BLaER1 (cell line): ENCODE measurements around the gene MED17.

Source experiments
- H3K27ac ChIP-seq: shearing (Covaris generic); formaldehyde crosslinking; 2 replicates; pipeline ENCODE4 v1.8.1; 2022
- H3K27me3 ChIP-seq: shearing (Covaris generic); formaldehyde crosslinking; 2 replicates; pipeline ENCODE4 v1.8.1; 2022
- H3K36me3 ChIP-seq: shearing (Covaris generic); formaldehyde crosslinking; 2 replicates; pipeline ENCODE4 v1.8.1; 2022
- H3K4me1 ChIP-seq: shearing (Covaris generic); formaldehyde crosslinking; 2 replicates; pipeline ENCODE4 v1.8.1; 2022
- H3K4me2 ChIP-seq: shearing (Covaris generic); formaldehyde crosslinking; 2 replicates; pipeline ENCODE4 v1.8.1; 2022
- H3K4me3 ChIP-seq: shearing (Covaris generic); formaldehyde crosslinking; 2 replicates; pipeline ENCODE4 v1.8.1; 2022
- H3K9ac ChIP-seq: shearing (Covaris generic); formaldehyde crosslinking; 2 replicates; pipeline ENCODE4 v1.8.1; 2022
- H3K9me3 ChIP-seq: shearing (Covaris generic); formaldehyde crosslinking; 2 replicates; pipeline ENCODE4 v1.8.1; 2022
- H4K20me1 ChIP-seq: shearing (Covaris generic); formaldehyde crosslinking; 2 replicates; pipeline ENCODE4 v1.8.1; 2022
- Cebpa-rat ChIP-seq: shearing (Covaris generic); IDR thresholded peaks from 2 replicates; pipeline ENCODE4 v1.8.1; 2022

The MED17 gene, protein sequence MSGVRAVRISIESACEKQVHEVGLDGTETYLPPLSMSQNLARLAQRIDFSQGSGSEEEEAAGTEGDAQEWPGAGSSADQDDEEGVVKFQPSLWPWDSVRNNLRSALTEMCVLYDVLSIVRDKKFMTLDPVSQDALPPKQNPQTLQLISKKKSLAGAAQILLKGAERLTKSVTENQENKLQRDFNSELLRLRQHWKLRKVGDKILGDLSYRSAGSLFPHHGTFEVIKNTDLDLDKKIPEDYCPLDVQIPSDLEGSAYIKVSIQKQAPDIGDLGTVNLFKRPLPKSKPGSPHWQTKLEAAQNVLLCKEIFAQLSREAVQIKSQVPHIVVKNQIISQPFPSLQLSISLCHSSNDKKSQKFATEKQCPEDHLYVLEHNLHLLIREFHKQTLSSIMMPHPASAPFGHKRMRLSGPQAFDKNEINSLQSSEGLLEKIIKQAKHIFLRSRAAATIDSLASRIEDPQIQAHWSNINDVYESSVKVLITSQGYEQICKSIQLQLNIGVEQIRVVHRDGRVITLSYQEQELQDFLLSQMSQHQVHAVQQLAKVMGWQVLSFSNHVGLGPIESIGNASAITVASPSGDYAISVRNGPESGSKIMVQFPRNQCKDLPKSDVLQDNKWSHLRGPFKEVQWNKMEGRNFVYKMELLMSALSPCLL

DNA sequence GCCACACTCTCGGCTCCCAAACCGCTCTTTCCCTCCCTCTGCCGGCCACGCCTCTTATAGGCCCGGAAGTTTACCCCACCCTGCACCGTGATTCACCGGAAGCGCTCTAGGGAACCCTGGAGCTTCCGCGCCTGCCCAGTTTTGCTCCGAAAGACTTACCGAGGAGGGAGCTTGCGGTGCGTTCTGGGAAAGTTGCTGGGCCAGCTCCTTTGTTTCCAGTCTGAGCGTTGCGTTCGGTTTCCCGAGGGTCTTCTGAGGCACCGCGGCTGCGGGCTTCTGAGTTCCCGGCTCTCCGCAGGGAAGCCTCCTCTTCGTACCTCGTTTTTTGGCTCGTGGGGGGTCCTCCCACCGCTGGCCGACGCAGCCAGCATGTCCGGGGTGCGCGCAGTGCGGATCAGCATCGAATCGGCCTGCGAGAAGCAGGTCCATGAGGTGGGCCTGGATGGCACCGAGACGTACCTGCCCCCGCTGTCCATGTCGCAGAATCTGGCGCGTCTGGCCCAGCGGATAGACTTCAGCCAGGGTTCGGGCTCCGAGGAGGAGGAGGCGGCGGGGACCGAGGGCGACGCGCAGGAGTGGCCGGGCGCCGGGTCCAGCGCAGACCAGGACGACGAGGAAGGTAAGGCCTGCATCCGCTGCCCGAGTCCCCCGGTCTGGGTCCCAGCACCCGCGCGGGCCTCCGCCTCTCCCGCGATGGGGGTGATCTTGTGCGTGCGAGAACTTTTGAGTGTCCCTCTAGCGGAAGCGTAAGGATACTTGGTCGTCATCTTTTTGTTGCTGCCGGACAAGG, at the start of gene MED17:
Gene MED17, plus strand, starts transcription at position 138 of the 790 bp plus-strand sequence. Its CDS starts 232 bp downstream, at position 370.
- Histone ChIP-seq H3K4me1 (peaks cover 35% of the 10 kb centered on the region), H3K27me3 (no peaks in the 10 kb centered on the region), H3K9me3 (no peaks in the 10 kb centered on the region), H3K4me3 (peak within 1 kb of the TSS; percentile 87), H3K36me3 (peaks cover 28% of the 10 kb centered on the region), H3K4me2 (peak within 1 kb of the TSS; percentile 95), H4K20me1 (peaks cover 50% of the 10 kb centered on the region), H3K27ac (peak within 1 kb of the TSS; percentile 98), H3K9ac (peak within 1 kb of the TSS; percentile 99)
- TF ChIP-seq Cebpa-rat, result no peak

DNA sequence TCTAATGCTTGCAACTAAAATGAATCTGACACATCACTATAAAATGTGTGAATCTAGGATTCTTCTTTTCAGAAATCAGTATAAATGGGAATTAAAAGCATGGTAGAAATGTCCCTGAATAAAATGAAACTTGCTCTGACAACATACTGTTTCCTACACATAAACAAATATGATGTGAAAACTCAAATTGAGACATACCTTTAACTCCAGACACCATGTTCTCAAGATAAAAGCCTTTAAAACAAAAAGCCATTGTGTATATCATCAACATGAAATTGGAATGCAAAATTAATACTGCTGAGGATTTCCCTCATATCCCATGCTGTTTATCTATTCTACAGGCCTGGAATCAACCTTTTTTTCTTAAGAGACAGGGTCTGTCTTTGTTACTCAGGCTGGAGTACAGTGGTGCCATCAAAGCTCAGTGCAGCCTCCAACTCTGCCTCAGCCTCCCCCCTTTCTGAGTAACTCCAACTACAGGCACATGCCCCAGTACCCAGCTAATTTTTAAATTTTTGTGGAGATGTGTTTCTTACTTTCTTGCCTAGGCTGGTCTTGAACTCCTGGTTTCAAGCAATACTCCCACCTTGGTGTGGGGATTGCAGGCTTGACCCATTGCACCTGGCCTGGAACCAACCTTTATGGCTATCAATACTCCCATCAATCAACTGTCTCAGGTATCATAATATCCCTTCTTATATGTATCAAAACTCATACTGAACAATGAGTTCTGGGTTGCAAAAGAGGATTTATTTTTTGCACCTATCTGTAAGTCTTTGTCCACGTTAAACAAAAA, 49.5 kb upstream of the MED17 start:
- Histone ChIP-seq H3K4me2 (peak overlapping the region; percentile 89), H3K9me3 (no peaks in the 10 kb centered on the region), H3K4me1 (peaks cover 66% of the 10 kb centered on the region), H3K27me3 (no peaks in the 10 kb centered on the region), H3K27ac (no peak overlapping the region), H3K9ac (no peak overlapping the region), H3K36me3 (peaks cover 94% of the 10 kb centered on the region), H3K4me3 (peak overlapping the region; percentile 26; the same call in 1 of the 2 replicates), H4K20me1 (peaks cover 100% of the 10 kb centered on the region)
- no peak for TF ChIP-seq Cebpa-rat

DNA sequence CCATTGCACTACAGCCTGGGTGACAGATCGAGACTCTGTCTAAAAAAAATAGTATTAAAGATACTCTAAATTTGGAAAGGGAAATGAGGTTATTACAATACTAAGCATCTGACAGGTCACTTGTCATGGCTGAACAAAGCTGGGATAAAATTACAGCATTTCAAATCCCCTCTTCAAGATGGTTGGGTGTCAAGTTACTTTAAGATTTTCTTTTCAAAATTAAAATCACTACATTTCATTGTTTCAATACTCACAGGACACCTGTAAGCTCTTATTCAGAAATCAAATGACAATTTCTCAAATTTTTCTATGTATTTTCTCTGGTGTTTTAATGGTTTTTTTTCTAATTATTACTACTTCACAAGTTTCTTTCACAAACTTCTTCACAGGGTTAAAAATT, 48.5 kb upstream of the MED17 start:
- no peak overlapping the region for H3K27ac ChIP-seq
- H3K4me1 ChIP-seq, result peaks cover 67% of the 10 kb centered on the region
- H3K9ac ChIP-seq, result no peak overlapping the region
- no peaks in the 10 kb centered on the region for H3K9me3 ChIP-seq
- H4K20me1 ChIP-seq, result peaks cover 100% of the 10 kb centered on the region
- peaks cover 84% of the 10 kb centered on the region for H3K36me3 ChIP-seq
- H3K27me3 ChIP-seq, result no peaks in the 10 kb centered on the region
- no peak overlapping the region for H3K4me3 ChIP-seq
- H3K4me2 ChIP-seq, result peak overlapping the region; percentile 89
- TF ChIP-seq Cebpa-rat, result no peak

DNA sequence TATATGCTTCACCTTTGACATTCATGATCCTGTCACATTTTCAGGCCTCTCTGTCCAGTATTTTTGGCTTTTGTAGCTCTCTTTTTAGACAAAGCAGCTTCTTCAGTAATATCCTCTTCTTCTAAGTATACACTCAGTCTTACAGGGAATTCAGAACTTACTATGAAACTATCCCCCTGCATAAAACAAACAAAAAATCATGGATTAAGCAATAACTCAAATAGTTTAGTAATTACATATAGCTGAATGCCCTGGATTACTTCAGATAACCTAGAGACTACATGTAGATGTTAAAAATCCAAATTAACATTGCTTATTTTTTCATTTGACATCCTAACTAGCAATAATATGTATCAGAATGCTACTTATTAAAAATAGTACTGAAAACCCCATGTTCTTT, 48.0 kb upstream of the MED17 start:
- H3K9me3 ChIP-seq, result no peaks in the 10 kb centered on the region
- no peak overlapping the region for H3K4me3 ChIP-seq
- no peak overlapping the region for H3K27ac ChIP-seq
- peak overlapping the region; percentile 89 for H3K4me2 ChIP-seq
- no peak for TF ChIP-seq Cebpa-rat
- peaks cover 79% of the 10 kb centered on the region for H3K36me3 ChIP-seq
- H3K9ac ChIP-seq, result 0 out of 2 replicates have a peak overlapping the region, but pooled peaks have one; percentile 47
- H4K20me1 ChIP-seq, result peaks cover 95% of the 10 kb centered on the region
- no peaks in the 10 kb centered on the region for H3K27me3 ChIP-seq
- peaks cover 67% of the 10 kb centered on the region for H3K4me1 ChIP-seq

DNA sequence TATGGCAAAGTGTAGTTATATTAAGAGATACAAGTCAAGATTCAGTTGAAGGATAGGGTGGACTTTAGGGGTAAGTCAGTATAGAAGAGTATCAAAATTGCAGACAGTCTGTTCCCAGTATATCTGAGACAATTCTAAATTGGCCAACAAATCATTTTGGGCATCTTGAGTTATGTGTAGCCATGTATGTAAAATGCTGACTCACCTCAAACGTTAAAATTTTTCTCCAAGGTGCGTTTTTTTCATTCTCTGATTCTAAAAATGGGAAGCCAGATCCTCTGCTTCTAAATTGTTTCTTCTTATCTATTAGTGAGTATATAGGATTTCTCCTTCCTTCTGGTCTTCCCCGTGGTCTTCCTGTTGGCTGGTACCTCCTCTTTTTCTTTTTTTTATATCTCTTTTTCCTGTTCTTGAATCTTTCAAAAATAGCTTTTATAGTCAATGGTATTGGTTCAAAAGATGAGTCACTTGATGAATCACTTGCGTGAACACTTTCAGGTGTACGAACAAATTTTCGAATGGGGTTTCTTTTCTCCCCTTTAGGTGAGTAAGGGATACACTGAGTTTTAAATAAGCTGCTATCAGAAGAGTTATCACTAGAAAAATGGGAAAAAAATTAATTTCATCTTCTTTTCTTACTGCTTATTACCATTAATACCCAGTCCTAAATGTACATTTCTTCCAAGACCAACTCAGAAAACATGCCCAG, 46.0 kb upstream of the MED17 start:
- peaks cover 76% of the 10 kb centered on the region for H4K20me1 ChIP-seq
- peaks cover 77% of the 10 kb centered on the region for H3K4me1 ChIP-seq
- peak overlapping the region; percentile 86 for H3K4me3 ChIP-seq

DNA sequence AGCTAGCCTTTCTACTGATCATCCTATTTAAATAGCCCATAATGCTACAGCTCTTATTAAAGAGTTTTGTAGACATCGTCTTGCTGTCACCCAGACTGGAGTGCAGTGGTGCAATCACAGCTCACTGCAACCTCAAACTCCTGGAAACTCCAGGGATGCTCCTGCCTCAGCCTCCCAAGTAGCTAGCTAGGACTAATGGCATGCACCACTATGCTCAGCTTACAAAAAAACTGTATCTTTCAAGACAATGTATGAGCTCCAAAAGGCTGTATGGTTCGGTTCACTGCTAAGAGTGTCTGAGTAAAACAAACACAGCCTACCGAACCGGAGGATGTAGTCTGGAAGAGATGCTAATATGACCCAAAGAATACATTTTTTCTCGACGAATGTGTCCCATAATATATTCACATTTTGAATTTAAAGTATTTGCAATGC, 45.4 kb upstream of the MED17 start:
- peaks cover 64% of the 10 kb centered on the region for H3K36me3 ChIP-seq
- TF ChIP-seq Cebpa-rat, result no peak

More for the DNA sequence above, 46.0 kb upstream of the MED17 start:
- Histone ChIP-seq H3K4me2 (peak overlapping the region; percentile 89), H3K27ac (no peak overlapping the region; the same call in 1 of the 2 replicates), H3K9me3 (no peaks in the 10 kb centered on the region), H3K9ac (peak overlapping the region; percentile 99), H3K27me3 (no peaks in the 10 kb centered on the region), H3K36me3 (peaks cover 64% of the 10 kb centered on the region)
- TF ChIP-seq Cebpa-rat, result no peak

DNA sequence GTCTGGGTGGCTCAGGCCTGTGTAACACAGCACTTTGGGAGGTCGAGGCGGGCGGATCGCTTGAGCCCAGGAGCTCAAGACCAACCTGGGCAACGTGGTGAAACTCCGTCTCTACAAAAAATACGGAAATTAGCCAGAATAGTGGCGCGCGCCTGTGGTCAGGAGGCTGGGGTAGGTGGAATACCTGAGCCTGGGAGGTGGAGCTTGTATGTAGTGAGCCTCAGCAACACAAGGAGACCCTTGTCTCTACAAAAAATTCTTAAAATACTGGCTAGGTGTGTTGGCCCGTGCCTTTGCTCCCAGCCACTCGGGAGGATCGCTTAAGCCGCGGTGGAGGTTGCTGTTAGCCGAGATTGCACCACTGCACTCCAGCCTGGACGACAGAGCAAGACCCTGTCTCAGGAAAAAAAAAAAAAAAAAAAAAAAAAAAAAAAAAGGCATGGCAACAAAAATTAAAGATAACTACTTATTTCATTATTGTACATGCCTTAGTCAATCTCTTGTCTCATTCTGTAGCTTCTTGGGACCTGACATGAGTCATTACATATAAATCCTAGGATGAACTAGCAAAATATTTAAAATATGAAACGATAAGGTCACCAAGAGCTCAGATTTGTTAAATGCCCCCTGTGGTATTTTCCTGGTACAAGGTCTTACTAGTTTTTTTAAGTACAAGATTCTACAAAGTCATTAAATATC, 43.9 kb upstream of the MED17 start:
- peak overlapping the region; percentile 89 for H3K4me2 ChIP-seq
- H3K36me3 ChIP-seq, result peaks cover 51% of the 10 kb centered on the region

More for the DNA sequence above, 45.4 kb upstream of the MED17 start:
- H3K27ac ChIP-seq, result 0 out of 2 replicates have a peak overlapping the region, but pooled peaks have one; percentile 99
- peak overlapping the region; percentile 99 for H3K9ac ChIP-seq
- H3K4me2 ChIP-seq, result peak overlapping the region; percentile 89
- peaks cover 77% of the 10 kb centered on the region for H3K4me1 ChIP-seq
- H3K9me3 ChIP-seq, result no peaks in the 10 kb centered on the region
- H3K27me3 ChIP-seq, result no peaks in the 10 kb centered on the region
- H4K20me1 ChIP-seq, result peaks cover 75% of the 10 kb centered on the region
- H3K4me3 ChIP-seq, result peak overlapping the region; percentile 86

DNA sequence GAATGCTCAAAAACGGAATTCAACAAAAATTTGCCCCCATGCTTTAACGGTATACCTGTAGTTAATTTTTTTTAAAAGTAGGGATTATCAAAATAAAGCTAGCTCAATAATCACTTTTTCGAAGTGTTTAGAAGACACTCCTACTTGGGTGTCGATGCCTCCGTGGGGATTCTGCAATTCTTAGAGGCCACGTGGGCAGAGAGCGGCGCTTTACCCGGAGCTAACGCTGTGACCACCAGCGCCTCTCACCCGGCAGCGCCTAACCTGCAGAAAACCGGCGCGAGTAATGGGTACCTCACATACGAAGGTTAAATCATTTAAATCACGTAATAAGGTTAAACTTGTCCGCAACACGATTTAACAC, 43.4 kb upstream of the MED17 start:
- Histone ChIP-seq H3K4me2 (peak overlapping the region; percentile 89), H3K9me3 (no peaks in the 10 kb centered on the region), H3K4me3 (peak overlapping the region; percentile 86), H4K20me1 (peaks cover 58% of the 10 kb centered on the region), H3K27me3 (no peaks in the 10 kb centered on the region), H3K4me1 (peaks cover 61% of the 10 kb centered on the region), H3K36me3 (peaks cover 46% of the 10 kb centered on the region), H3K27ac (peak overlapping the region; percentile 99), H3K9ac (peak overlapping the region; percentile 99)
- TF ChIP-seq Cebpa-rat, result no peak

More for the DNA sequence above, 43.9 kb upstream of the MED17 start:
- H3K9ac ChIP-seq, result peak overlapping the region; percentile 99
- peak overlapping the region; percentile 99 for H3K27ac ChIP-seq
- peak overlapping the region; percentile 86 for H3K4me3 ChIP-seq
- H3K9me3 ChIP-seq, result no peaks in the 10 kb centered on the region
- no peaks in the 10 kb centered on the region for H3K27me3 ChIP-seq
- no peak for TF ChIP-seq Cebpa-rat
- peaks cover 63% of the 10 kb centered on the region for H4K20me1 ChIP-seq
- H3K4me1 ChIP-seq, result peaks cover 66% of the 10 kb centered on the region
